K562 (cell line): ENCODE measurements around the gene PHACTR2. TPM values are rescaled to one million over a fixed set of nuclear protein-coding genes. Genes with fewer than 3 reads are reported as not detected.

Experiments used
- ARHGAP35 ChIP-seq: fragments of 450-650 bp; IDR thresholded peaks from 2 replicates; pipeline ENCODE4 v1.6.1; 2018; ENCODE audit not compliant: partially characterized antibody
- BRF1 ChIP-seq: IDR thresholded peaks from 3 replicates; pipeline ENCODE4 v1.6.1; 2011; ENCODE audit warnings: borderline replicate concordance, mild to moderate bottlenecking; ENCODE audit not compliant: insufficient read length; ENCODE audit errors: extremely low read depth
- CBX1 ChIP-seq: sonication (generic); IDR thresholded peaks from 2 replicates; pipeline ENCODE4 v1.6.1; 2016; ENCODE audit warnings: antibody characterized with exemption, low read depth, mild to moderate bottlenecking
- CCNT2 ChIP-seq: IDR thresholded peaks from 2 replicates; pipeline ENCODE4 v1.6.1; 2011; ENCODE audit warnings: borderline replicate concordance, low read depth, mild to moderate bottlenecking, moderate library complexity, mixed read lengths, low read length; ENCODE audit not compliant: insufficient read length; ENCODE audit errors: extremely low read depth
- CREB1 ChIP-seq, 2 experiments: sonication (generic) in 1 of 2; formaldehyde crosslinking in 1 of 2; IDR thresholded peaks; 2 replicates each; pipeline versions ENCODE4 v1.6.1 to v1.8.0; 2012 to 2022; ENCODE audit warnings: inconsistent platforms in 1 of 2, mild to moderate bottlenecking in 1 of 2, missing genetic modification reagents in 1 of 2, moderate library complexity in 1 of 2
- CSDE1 ChIP-seq, 2 experiments: fragments of 450-650 bp; IDR thresholded peaks; 2 replicates each; pipeline ENCODE4 v1.6.1; 2016; ENCODE audit warnings: mild to moderate bottlenecking in 1 of 2
- HMGXB4 ChIP-seq: sonication (generic); formaldehyde crosslinking; IDR thresholded peaks from 2 replicates; pipeline ENCODE4 v1.8.1; 2023; ENCODE audit warnings: mild to moderate bottlenecking, missing genetic modification reagents
- MLX ChIP-seq, 2 experiments: fragments of 450-650 bp in 1 of 2; sonication (generic) in 1 of 2; formaldehyde crosslinking; conservative IDR thresholded peaks; 2 replicates each; pipeline versions ENCODE4 v1.4.0 to v1.8.1; 2020 to 2022; ENCODE audit warnings: mild to moderate bottlenecking in 1 of 2, missing genetic modification reagents in 1 of 2
- PML ChIP-seq: IDR thresholded peaks from 2 replicates; pipeline ENCODE4 v1.6.1; 2012; ENCODE audit warnings: low read length, inconsistent platforms
- PRDM10 ChIP-seq: fragments of 450-650 bp; IDR thresholded peaks from 2 replicates; pipeline ENCODE4 v1.6.1; 2018; ENCODE audit not compliant: partially characterized antibody
- SIX5 ChIP-seq, 2 experiments: IDR thresholded peaks; 2 replicates each; pipeline ENCODE4 v1.6.1; 2011; ENCODE audit warnings: low read length in 2 of 2, borderline replicate concordance in 1 of 2, low read depth in 1 of 2, mild to moderate bottlenecking in 1 of 2, moderate library complexity in 1 of 2; ENCODE audit not compliant: insufficient read depth in 1 of 2
- ZNF224 ChIP-seq: sonication (generic); formaldehyde crosslinking; IDR thresholded peaks from 2 replicates; pipeline ENCODE4 v1.8.0; 2022; ENCODE audit warnings: mild to moderate bottlenecking, missing genetic modification reagents
- polyA plus RNA-seq, 8 experiments: library from polyadenylated mRNA; depleted of rRNA in 4 of 8; stranded (reverse) in 5 of 8; unstranded in 3 of 8; fragments of >200 nt; fragmentation: Nextera tagmentation in 2 of 8; fragmentation: Illumina TruSeq in 1 of 8; extraction: Ambion mirVana in 2 of 8; extraction: Trizol in 1 of 8; gene quantifications; 2 replicates each; pipeline versions ENCODE4 v1.2.1 to v1.2.3, GENCODE V29; 2011 to 2014; ENCODE audit warnings: inconsistent platforms in 1 of 8, missing spikeins in 1 of 8
- total RNA-seq, 7 experiments: library from RNA; depleted of rRNA in 6 of 7; stranded (reverse); fragments of >200 nt in 6 of 7; fragmentation: Illumina TruSeq in 2 of 7; extraction: Trizol in 2 of 7; gene quantifications; 2 replicates each; pipeline versions ENCODE4 v1.2.1 to v1.2.3, GENCODE V29; 2011 to 2021; ENCODE audit warnings: low replicate concordance in 1 of 7

PHACTR2 gene
- total and polyA plus RNA-seq, 9 of the 15 experiments (the other 6 are each of a cell fraction or from before 2014, with no cell fraction given) = 5.3 to 52.5 (median 22.9) TPM

GRCh38 chr6:143842902-143843676 is 165.3 kb downstream of the PHACTR2 start, which contains the start of gene LTV1 (continued):
- TF ChIP-seq SIX5 (IDR thresholded peaks at IDR 0.05; ENCODE audit: borderline replicate concordance in 1 of 2, insufficient read depth in 1 of 2, low read depth in 1 of 2, low read length in 2 of 2) = no peak
- TF ChIP-seq CBX1 = peak; percentile 95
- peak; percentile 90; the same call in 1 of the 2 replicates for TF ChIP-seq PML
- TF ChIP-seq CREB1 (IDR thresholded peaks at IDR 0.05) = peak; percentile 92
- peak; percentile 91 for TF ChIP-seq CREB1 (CRISPR knock-in tag; IDR thresholded peaks at IDR 0.05)
- 0 out of 4 replicates have a peak, but pooled peaks of 1 of the 2 experiments have one; percentile 26 for TF ChIP-seq MLX (CRISPR knock-in tag; conservative IDR thresholded peaks at IDR 0.05)
- TF ChIP-seq ZNF224 (CRISPR knock-in tag) = peak; percentile 73; the same call in 1 of the 2 replicates
- peak; percentile 89; the same call in 1 of the 2 replicates for TF ChIP-seq HMGXB4 (CRISPR knock-in tag)
- peak in 1 of 2 experiments; percentile 84; a peak in 2 of 4 replicates for TF ChIP-seq CSDE1 (IDR thresholded peaks at IDR 0.05)
- no peak for TF ChIP-seq BRF1
- TF ChIP-seq CCNT2 = peak; percentile 72
- peak; percentile 91 for TF ChIP-seq ARHGAP35
- TF ChIP-seq PRDM10 = peak; percentile 95
